ENCODE data around the gene FXYD3. TPM values are rescaled to one million over a fixed set of nuclear protein-coding genes. Genes with fewer than 3 reads are reported as not detected.

Gene FXYD3
- total RNA-seq, 1 experiment from 2014 or later, result 17.4 TPM

- no peak overlapping the region for H2AFZ ChIP-seq (ENCODE audit: low read depth, low read length, poor library complexity, severe bottlenecking)
- no peaks in the 10 kb centered on the region for H3K4me1 ChIP-seq (ENCODE audit: control insufficient read depth in 1 of 2, insufficient read depth in 2 of 2, low read length in 2 of 2)
- no peaks in the 10 kb centered on the region for H3K36me3 ChIP-seq (ENCODE audit: control insufficient read depth in 1 of 2, insufficient read depth in 2 of 2, low read length in 2 of 2)
- H3K27ac ChIP-seq (ENCODE audit: low read depth, low read length), result no peak overlapping the region
- no peak for ATAC-seq
- H3K4me2 ChIP-seq (ENCODE audit: low read length), result no peak overlapping the region
- no peak overlapping the region for H3K4me3 ChIP-seq (replicated peaks in 1 of 2; ENCODE audit: low read depth in 1 of 2, low read length in 2 of 2)
- no peaks in the 10 kb centered on the region for H3K9me2 ChIP-seq (ENCODE audit: insufficient read depth)
- RAD21 ChIA-PET (ENCODE audit: low non-redundant PET in 1 of 2, low total read pairs in 2 of 2, uncharacterized antibody in 2 of 2, unreplicated experiment in 2 of 2), result no interaction called here
- CTCF ChIA-PET, result no interaction called here
- no peak for TF ChIP-seq CEBPB (IDR thresholded peaks at IDR 0.05; ENCODE audit: low read depth)
- TF ChIP-seq ATF3 (IDR thresholded peaks at IDR 0.05), result no peak
- TF ChIP-seq EGR1 (IDR thresholded peaks at IDR 0.05; ENCODE audit: low read depth), result no peak
- no peak for TF ChIP-seq POLR2AphosphoS5 (IDR thresholded peaks at IDR 0.05; ENCODE audit: low read depth, low read length)
- TF ChIP-seq ZBTB33 (IDR thresholded peaks at IDR 0.05; ENCODE audit: extremely low read depth, insufficient replicate concordance, low read length), result no peak
- no peak for TF ChIP-seq YY1 (IDR thresholded peaks at IDR 0.05; ENCODE audit: extremely low read depth, insufficient replicate concordance, low read depth, low read length)
- H3K79me2 ChIP-seq (ENCODE audit: insufficient read depth, low read length), result no peaks in the 10 kb centered on the region
- intact Hi-C loops (cut with micrococcal nuclease), result loop anchor here (10.0 kb wide), 1 partner anchor 157 kb away; no protein-coding TSS in a partner anchor
- H4K20me1 ChIP-seq (ENCODE audit: insufficient read depth), result no peaks in the 10 kb centered on the region
- POLR2A ChIA-PET, result no interaction called here
- H3K27me3 ChIP-seq (ENCODE audit: insufficient read depth, low read length), result no peaks in the 10 kb centered on the region
- no peaks in the 10 kb centered on the region for H3K9me3 ChIP-seq (ENCODE audit: control insufficient read depth in 1 of 2, insufficient read depth in 1 of 2, low read depth in 1 of 2, low read length in 2 of 2)
- no peak overlapping the region for H3K9ac ChIP-seq (ENCODE audit: low read length)
- BruUV-seq (replicated peaks), result no TSS peak
- DNase-seq (ENCODE audit: low read depth, low spot score), result no peak
These were observed 16.6 kb downstream of the FXYD3 start for GRCh38 chr19:35132254-35132653.

GRCh38 chr19:35133826-35134225 is 18.2 kb downstream of the FXYD3 start:
- Histone ChIP-seq H3K27me3 (ENCODE audit: insufficient read depth, low read length) (no peaks in the 10 kb centered on the region), H3K36me3 (ENCODE audit: control insufficient read depth in 1 of 2, insufficient read depth in 2 of 2, low read length in 2 of 2) (no peaks in the 10 kb centered on the region), H2AFZ (ENCODE audit: low read depth, low read length, poor library complexity, severe bottlenecking) (no peak overlapping the region), H3K9ac (ENCODE audit: low read length) (no peak overlapping the region), H3K27ac (ENCODE audit: low read depth, low read length) (no peak overlapping the region), H4K20me1 (ENCODE audit: insufficient read depth) (no peaks in the 10 kb centered on the region), H3K79me2 (ENCODE audit: insufficient read depth, low read length) (no peaks in the 10 kb centered on the region), H3K9me3 (ENCODE audit: control insufficient read depth in 1 of 2, insufficient read depth in 1 of 2, low read depth in 1 of 2, low read length in 2 of 2) (no peaks in the 10 kb centered on the region), H3K4me2 (ENCODE audit: low read length) (no peak overlapping the region), H3K9me2 (ENCODE audit: insufficient read depth) (no peaks in the 10 kb centered on the region), H3K4me3 (replicated peaks in 1 of 2; ENCODE audit: low read depth in 1 of 2, low read length in 2 of 2) (no peak overlapping the region), H3K4me1 (ENCODE audit: control insufficient read depth in 1 of 2, insufficient read depth in 2 of 2, low read length in 2 of 2) (no peaks in the 10 kb centered on the region)
- no TSS peak for BruUV-seq (replicated peaks)
- ChIA-PET RAD21 (ENCODE audit: low non-redundant PET in 1 of 2, low total read pairs in 2 of 2, uncharacterized antibody in 2 of 2, unreplicated experiment in 2 of 2) (no interaction called here), CTCF (no interaction called here), POLR2A (no interaction called here)
- DNase-seq (ENCODE audit: low read depth, low spot score) (no peak), ATAC-seq (no peak)
- intact Hi-C loops (cut with micrococcal nuclease), result loop anchor here (10.0 kb wide), 1 partner anchor 159 kb away; no protein-coding TSS in a partner anchor
- TF ChIP-seq TCF7L2 (IDR thresholded peaks at IDR 0.05; ENCODE audit: borderline replicate concordance, extremely low read depth, insufficient read depth, insufficient read length) (no peak), CTCF (IDR thresholded peaks at IDR 0.05 in 2 of 3, conservative IDR thresholded peaks at IDR 0.05 in 1 of 3; ENCODE audit: borderline replicate concordance in 1 of 3, insufficient read depth in 1 of 3, low read depth in 2 of 3, low read length in 2 of 3) (no peak), FOSL1 (IDR thresholded peaks at IDR 0.05; ENCODE audit: low read depth) (no peak), REST (IDR thresholded peaks at IDR 0.05; ENCODE audit: low read depth) (no peak), EGR1 (IDR thresholded peaks at IDR 0.05; ENCODE audit: low read depth) (no peak)

Measured in HCT116 (cell line).